SJCRH30 (cell line): Measurements from ENCODE around the gene MESD. TPM values are rescaled to one million over a fixed set of nuclear protein-coding genes. Genes with fewer than 3 reads are reported as not detected.
A peak's percentile ranks its signal among the peaks of the same experiment; 100 is the strongest.

ENCODE experiments used
- DNase-seq, 2 experiments: peaks; one replicate each; pipeline ENCODE4 v3.0.0-alpha.2; 2015 to 2020
- H3K27ac ChIP-seq: fragments of 250-450 bp; sonication (Bioruptor Pico); 2 replicates; pipeline ENCODE4 v1.5.1; 2020; ENCODE audit warnings: mild to moderate bottlenecking, moderate library complexity
- H3K27me3 ChIP-seq: fragments of 250-450 bp; sonication (Bioruptor Pico); 2 replicates; pipeline ENCODE4 v1.5.1; 2020; ENCODE audit warnings: mild to moderate bottlenecking, moderate library complexity
- H3K36me3 ChIP-seq: fragments of 250-450 bp; sonication (Bioruptor Pico); 2 replicates; pipeline ENCODE4 v1.5.1; 2020; ENCODE audit warnings: mild to moderate bottlenecking, moderate library complexity
- H3K4me1 ChIP-seq: fragments of 250-450 bp; sonication (Bioruptor Pico); 2 replicates; pipeline ENCODE4 v1.5.1; 2020; ENCODE audit warnings: mild to moderate bottlenecking, moderate library complexity
- H3K4me3 ChIP-seq: fragments of 250-450 bp; sonication (Bioruptor Pico); 2 replicates; pipeline ENCODE4 v1.5.1; 2020; ENCODE audit warnings: mild to moderate bottlenecking, moderate library complexity
- H3K9me3 ChIP-seq: fragments of 250-450 bp; sonication (Bioruptor Pico); replicated peaks from 2 replicates; pipeline ENCODE4 v1.5.1; 2020; ENCODE audit warnings: mild to moderate bottlenecking, moderate library complexity
- total RNA-seq: library from RNA; depleted of rRNA; stranded (reverse); fragments of >200 nt; shearing (Covaris generic); gene quantifications from 2 replicates; pipeline ENCODE4 v1.2.3, GENCODE V29; 2014

The MESD gene
- total RNA-seq, 1 experiment from 2014 or later = 22.1 TPM

DNA sequence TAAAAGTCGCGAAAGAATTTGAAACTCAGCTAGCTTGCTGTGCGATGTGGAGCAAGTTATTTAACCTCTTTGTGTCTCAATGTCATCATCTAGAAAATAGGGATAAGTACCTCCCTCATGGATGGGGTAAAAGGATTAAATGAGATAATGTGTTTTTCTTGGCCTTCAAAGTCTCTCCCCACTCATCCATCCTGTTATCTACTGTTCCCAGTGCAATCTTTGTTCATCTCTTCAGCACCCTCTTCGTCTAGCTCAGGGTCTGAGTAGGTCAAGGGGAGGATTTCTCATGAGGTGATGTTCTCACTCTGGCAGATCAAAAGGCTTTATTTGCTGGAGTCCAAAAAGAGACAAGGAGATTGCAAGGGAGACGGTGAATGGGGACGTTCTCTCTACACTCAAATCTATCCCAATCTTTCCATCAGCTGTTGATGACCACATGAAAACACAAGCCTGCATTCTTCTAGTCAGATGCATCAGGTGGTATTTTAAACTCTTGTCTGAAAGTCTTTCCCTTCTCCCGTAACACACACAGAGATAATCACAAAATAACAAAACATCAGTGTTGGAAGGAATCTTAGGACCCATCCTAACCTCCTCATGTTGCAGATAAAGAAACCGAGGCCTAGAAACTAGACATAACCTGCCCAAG, 1.3 kb downstream of the MESD start:
- DNase-seq = no peak
- Histone ChIP-seq H3K9me3 (no peaks in the 10 kb centered on the region), H3K4me3 (peak overlapping the region; percentile 94), H3K4me1 (peaks cover 3% of the 10 kb centered on the region; the same call in 1 of the 2 replicates), H3K36me3 (no peaks in the 10 kb centered on the region; the same call in 1 of the 2 replicates), H3K27ac (no peak overlapping the region), H3K27me3 (no peaks in the 10 kb centered on the region)

GRCh38 chr15:80986487-80986886, 3.1 kb downstream of the MESD start:
- H3K4me3 ChIP-seq = no peak overlapping the region
- H3K36me3 ChIP-seq = peaks cover 5% of the 10 kb centered on the region; the same call in 1 of the 2 replicates
- no peak overlapping the region for H3K27ac ChIP-seq
- H3K9me3 ChIP-seq = no peaks in the 10 kb centered on the region
- no peak for DNase-seq
- no peaks in the 10 kb centered on the region for H3K27me3 ChIP-seq
- no peaks in the 10 kb centered on the region; the same call in 1 of the 2 replicates for H3K4me1 ChIP-seq

DNA sequence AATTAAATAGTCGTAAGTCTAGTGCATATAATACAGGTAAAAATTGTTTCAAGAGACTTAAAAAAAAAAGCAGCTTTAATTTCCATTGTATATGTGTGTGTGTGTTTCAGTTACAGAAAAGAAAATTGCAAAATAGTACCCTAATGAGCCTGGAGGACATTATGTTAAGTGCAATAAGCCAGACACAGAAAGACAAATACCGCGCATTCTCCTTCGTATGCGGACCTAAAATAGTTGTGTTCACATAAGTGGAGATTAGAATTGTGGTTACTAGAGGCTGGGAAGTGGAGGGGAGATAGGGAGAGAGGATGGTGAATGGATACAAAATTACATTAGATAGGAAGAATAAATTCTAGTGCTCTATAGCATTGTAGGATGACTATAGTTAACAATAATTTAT, 3.6 kb downstream of the MESD start:
- DNase-seq = no peak
- H3K36me3 ChIP-seq = peaks cover 5% of the 10 kb centered on the region; the same call in 1 of the 2 replicates
- H3K9me3 ChIP-seq = no peaks in the 10 kb centered on the region
- H3K27ac ChIP-seq = no peak overlapping the region
- H3K4me3 ChIP-seq = no peak overlapping the region
- no peaks in the 10 kb centered on the region for H3K27me3 ChIP-seq
- H3K4me1 ChIP-seq = no peaks in the 10 kb centered on the region; the same call in 1 of the 2 replicates

DNA sequence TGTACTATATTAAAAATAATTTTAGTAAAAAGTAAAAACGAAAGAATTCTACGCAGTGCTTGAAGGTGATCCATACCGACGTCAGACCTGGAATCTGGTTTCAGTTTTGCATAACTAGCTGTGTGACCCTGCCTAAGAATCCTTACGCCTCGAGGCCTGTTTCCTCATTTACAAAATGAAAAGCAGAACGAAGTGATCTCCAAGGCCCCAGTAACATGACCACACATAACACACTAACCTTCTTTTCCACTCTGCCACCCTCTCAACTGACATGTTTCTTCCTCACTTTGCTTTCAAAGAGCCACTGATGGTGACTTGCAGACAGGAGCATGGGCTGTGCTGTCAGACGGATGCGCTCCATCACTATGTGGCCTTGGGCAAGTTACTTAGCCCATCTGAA, 4.8 kb downstream of the MESD start:
- H3K4me1 ChIP-seq = no peaks in the 10 kb centered on the region; the same call in 1 of the 2 replicates
- H3K36me3 ChIP-seq = peaks cover 11% of the 10 kb centered on the region
- no peaks in the 10 kb centered on the region for H3K27me3 ChIP-seq
- no peak overlapping the region for H3K4me3 ChIP-seq
- no peaks in the 10 kb centered on the region for H3K9me3 ChIP-seq
- H3K27ac ChIP-seq = no peak overlapping the region
- no peak for DNase-seq

GRCh38 chr15:80982839-80983238, 6.8 kb downstream of the MESD start:
- H3K36me3 ChIP-seq = peaks cover 26% of the 10 kb centered on the region
- H3K4me1 ChIP-seq = no peaks in the 10 kb centered on the region
- DNase-seq = no peak
- no peak overlapping the region for H3K4me3 ChIP-seq
- H3K27me3 ChIP-seq = no peaks in the 10 kb centered on the region
- H3K27ac ChIP-seq = no peak overlapping the region
- H3K9me3 ChIP-seq = no peaks in the 10 kb centered on the region

GRCh38 chr15:80982205-80982604, 7.4 kb downstream of the MESD start:
- Histone ChIP-seq H3K36me3 (peaks cover 26% of the 10 kb centered on the region), H3K9me3 (no peaks in the 10 kb centered on the region), H3K4me1 (no peaks in the 10 kb centered on the region), H3K27ac (no peak overlapping the region), H3K27me3 (no peaks in the 10 kb centered on the region), H3K4me3 (no peak overlapping the region)
- DNase-seq = no peak

DNA sequence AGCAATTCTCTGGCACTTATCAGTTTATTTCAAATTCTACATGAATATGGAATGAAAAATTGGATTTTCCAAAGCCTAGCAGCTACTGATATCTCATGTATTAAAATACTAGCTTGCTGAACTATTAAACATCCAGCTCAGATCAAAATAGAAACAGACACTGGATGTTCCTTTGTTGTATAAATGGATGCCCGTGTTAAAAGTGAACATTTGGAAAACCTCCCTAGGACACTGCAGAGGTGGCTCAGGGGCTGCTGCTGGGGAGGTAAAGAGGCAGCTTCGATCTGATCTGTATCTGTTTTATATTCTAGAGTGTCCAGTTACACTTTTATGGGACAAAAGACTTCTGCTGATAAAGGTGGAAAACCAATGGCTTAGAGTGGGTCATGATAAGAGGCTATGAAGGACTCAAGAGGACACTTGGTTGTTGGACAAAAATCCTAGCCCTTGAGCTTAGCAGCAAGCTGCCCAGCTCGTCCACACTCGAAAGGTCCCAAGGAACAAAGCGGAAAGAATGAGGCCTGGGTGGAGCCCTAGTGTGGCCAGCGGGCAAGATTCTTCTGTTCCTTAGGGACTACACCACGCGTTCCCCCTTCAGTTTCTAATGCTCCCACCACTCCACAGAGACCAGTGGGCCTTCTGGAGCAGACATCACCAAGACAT, 9.9 kb downstream of the MESD start:
- Histone ChIP-seq H3K27ac (no peak overlapping the region), H3K9me3 (no peaks in the 10 kb centered on the region), H3K4me3 (no peak overlapping the region), H3K4me1 (no peaks in the 10 kb centered on the region), H3K27me3 (no peaks in the 10 kb centered on the region), H3K36me3 (peaks cover 26% of the 10 kb centered on the region)
- no peak for DNase-seq

GRCh38 chr15:80978685-80979329, 10.8 kb downstream of the MESD start:
- peaks cover 26% of the 10 kb centered on the region for H3K36me3 ChIP-seq
- no peak overlapping the region for H3K27ac ChIP-seq
- no peaks in the 10 kb centered on the region for H3K4me1 ChIP-seq
- no peaks in the 10 kb centered on the region for H3K27me3 ChIP-seq
- H3K9me3 ChIP-seq = no peaks in the 10 kb centered on the region
- H3K4me3 ChIP-seq = no peak overlapping the region
- DNase-seq = no peak

- Histone ChIP-seq H3K27ac (no peak overlapping the region), H3K27me3 (no peaks in the 10 kb centered on the region), H3K4me3 (no peak overlapping the region), H3K9me3 (no peaks in the 10 kb centered on the region), H3K36me3 (peaks cover 29% of the 10 kb centered on the region), H3K4me1 (no peaks in the 10 kb centered on the region)
- peak; percentile 25 to 44 for DNase-seq
Observed at GRCh38 chr15:80977627-80978036, 12.0 kb downstream of the MESD start.

- H3K9me3 ChIP-seq = no peaks in the 10 kb centered on the region
- H3K27ac ChIP-seq = no peak overlapping the region
- peaks cover 25% of the 10 kb centered on the region for H3K36me3 ChIP-seq
- no peak overlapping the region for H3K4me3 ChIP-seq
- no peak for DNase-seq
- H3K4me1 ChIP-seq = no peaks in the 10 kb centered on the region
- H3K27me3 ChIP-seq = no peaks in the 10 kb centered on the region
Observed at GRCh38 chr15:80976851-80977250, 12.8 kb downstream of the MESD start.

DNA sequence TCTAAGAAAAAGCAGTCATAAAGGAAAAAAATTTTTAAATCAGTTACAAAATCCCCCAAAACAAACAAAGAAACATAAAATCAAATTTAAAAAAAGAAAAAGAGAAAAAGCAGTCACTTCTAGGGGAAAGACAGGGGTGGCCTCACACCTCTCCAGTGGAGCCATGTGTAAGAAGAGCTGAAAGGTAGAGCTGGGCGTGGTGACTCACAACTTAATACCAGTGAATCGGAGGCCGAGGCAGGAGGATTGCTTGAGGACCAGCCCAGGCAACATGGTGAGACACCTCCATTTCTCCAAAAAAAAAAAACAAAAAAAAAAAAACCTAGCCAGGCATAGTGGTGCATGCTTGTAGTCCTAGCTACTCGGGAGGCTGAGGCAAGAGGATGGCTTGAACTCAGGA, 14.7 kb downstream of the MESD start:
- DNase-seq = no peak
- peaks cover 19% of the 10 kb centered on the region for H3K36me3 ChIP-seq
- no peaks in the 10 kb centered on the region for H3K27me3 ChIP-seq
- H3K4me3 ChIP-seq = no peak overlapping the region
- H3K9me3 ChIP-seq = no peaks in the 10 kb centered on the region
- no peaks in the 10 kb centered on the region for H3K4me1 ChIP-seq
- no peak overlapping the region for H3K27ac ChIP-seq

DNA sequence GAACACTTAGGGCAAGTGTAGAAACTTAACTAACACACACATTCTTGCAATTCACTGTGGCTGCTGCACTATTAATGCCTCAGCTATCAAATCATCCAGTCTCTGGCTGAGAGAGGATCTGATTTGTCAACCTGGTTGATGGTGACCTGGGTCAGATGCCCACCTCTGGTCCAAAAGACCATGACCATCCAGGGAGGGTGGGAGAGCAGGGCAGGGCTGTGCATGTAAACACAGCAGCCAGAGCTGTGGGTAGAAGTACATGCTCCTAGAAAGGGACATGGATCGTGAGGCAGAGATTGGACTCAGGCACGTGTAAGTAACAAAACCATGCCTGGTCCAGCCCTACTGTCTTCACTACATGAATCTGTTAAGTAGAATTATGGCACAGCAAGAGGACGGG, 17.3 kb downstream of the MESD start:
- no peak for DNase-seq
- Histone ChIP-seq H3K36me3 (peaks cover 6% of the 10 kb centered on the region; the same call in 1 of the 2 replicates), H3K27ac (no peak overlapping the region), H3K4me3 (no peak overlapping the region), H3K27me3 (no peaks in the 10 kb centered on the region), H3K4me1 (peaks cover 7% of the 10 kb centered on the region), H3K9me3 (no peaks in the 10 kb centered on the region)

- DNase-seq = no peak
- no peaks in the 10 kb centered on the region for H3K27me3 ChIP-seq
- peaks cover 8% of the 10 kb centered on the region for H3K4me1 ChIP-seq
- no peak overlapping the region for H3K27ac ChIP-seq
- no peak overlapping the region for H3K4me3 ChIP-seq
- H3K36me3 ChIP-seq = peaks cover 6% of the 10 kb centered on the region; the same call in 1 of the 2 replicates
- H3K9me3 ChIP-seq = no peaks in the 10 kb centered on the region
Observed at GRCh38 chr15:80971143-80971542, 18.5 kb downstream of the MESD start.

- Histone ChIP-seq H3K27me3 (no peaks in the 10 kb centered on the region), H3K27ac (no peak overlapping the region), H3K4me3 (no peak overlapping the region), H3K9me3 (no peaks in the 10 kb centered on the region), H3K36me3 (peaks cover 6% of the 10 kb centered on the region; the same call in 1 of the 2 replicates), H3K4me1 (peaks cover 8% of the 10 kb centered on the region)
- no peak for DNase-seq
Observed at GRCh38 chr15:80970658-80971057, 19.0 kb downstream of the MESD start.

GRCh38 chr15:80970018-80970657, 19.5 kb downstream of the MESD start:
- Histone ChIP-seq H3K9me3 (no peaks in the 10 kb centered on the region), H3K36me3 (peaks cover 6% of the 10 kb centered on the region; the same call in 1 of the 2 replicates), H3K4me1 (peaks cover 8% of the 10 kb centered on the region), H3K4me3 (no peak overlapping the region), H3K27me3 (no peaks in the 10 kb centered on the region), H3K27ac (no peak overlapping the region)
- peak; percentile 36 to 75 for DNase-seq
